G401.6 (cell line): Measurements from ENCODE around the gene MMD2.
"Not testable (repeated sequence)": the region's sequence is repeated elsewhere in the genome, so short reads cannot be mapped to it uniquely, and the experiment has no call there.

Source experiments
- FAIRE-seq: peaks from 2 replicates; lab custom pipeline; 2012; peaks lifted over from hg19 to GRCh38; lab: Jason Lieb, UNC

MMD2 gene

DNA sequence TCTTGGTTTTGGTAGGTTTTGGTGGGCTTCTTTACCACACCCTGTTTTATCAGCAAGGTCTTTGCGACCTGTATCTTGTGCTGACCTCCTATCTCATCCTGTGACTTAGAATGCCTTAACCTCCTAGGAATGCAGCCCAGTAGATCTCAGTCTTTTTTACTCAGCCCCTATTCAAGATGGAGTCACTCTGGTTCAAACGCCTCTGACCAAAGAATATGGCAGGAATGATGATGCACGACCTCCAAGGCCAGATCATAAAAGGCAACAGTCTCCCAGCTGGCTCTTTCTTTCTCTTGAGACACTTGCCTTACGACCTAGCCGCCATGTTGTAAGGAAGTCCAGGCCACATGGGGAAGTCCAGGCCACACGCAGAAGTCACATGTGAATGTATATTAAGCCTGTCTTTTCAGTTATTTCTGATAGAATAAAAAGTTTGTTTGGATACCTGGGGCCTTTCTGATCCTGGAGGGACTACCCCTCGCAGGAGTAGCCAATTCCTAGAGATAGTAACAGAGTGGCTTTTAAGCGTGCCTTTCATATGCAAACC lies 65.0 kb downstream of the MMD2 start:
- FAIRE-seq, result no peak

GRCh38 chr7:4893188-4893587 lies 65.8 kb downstream of the MMD2 start:
- FAIRE-seq, result not testable (repeated sequence)

GRCh38 chr7:4891522-4891921 lies 67.5 kb downstream of the MMD2 start:
- not testable (repeated sequence) for FAIRE-seq

DNA sequence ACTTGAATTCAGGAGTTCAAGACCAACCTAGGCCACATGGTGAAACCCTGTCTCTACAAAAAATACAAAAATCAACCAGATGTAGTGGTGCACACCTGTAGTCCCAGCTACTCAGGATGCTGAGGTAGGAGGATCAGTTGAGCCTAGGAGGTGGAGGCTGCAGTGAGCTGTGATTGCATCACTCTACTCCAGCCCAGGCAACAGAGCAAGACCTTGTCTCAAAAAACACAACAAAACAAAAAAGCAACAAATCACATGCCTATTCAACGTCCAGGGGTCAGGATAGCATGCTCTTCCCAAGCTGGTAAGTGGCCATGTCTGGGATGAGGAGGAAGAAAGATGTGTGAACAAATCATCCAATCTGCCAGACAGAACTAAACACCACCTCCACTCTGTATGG lies 69.3 kb downstream of the MMD2 start:
- no peak for FAIRE-seq

DNA sequence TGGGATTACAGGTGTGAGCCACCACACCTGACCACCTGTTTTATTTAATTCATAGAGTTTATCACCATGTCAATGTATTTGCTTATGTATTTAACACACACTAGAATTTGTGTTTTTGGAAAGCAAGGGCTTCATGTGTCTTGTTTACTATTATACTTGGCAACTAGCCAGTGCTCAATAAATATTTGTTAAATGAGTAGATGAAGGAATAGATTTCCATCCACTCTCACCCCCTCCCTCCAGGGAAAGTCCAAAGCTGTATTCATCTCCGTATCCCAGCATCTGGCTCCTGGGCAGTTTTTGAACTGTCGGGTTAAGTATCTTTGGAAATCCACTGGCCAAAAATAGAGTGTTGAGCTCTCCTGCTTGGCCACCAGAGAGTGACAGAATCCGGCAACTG lies 70.8 kb downstream of the MMD2 start:
- no peak for FAIRE-seq

DNA sequence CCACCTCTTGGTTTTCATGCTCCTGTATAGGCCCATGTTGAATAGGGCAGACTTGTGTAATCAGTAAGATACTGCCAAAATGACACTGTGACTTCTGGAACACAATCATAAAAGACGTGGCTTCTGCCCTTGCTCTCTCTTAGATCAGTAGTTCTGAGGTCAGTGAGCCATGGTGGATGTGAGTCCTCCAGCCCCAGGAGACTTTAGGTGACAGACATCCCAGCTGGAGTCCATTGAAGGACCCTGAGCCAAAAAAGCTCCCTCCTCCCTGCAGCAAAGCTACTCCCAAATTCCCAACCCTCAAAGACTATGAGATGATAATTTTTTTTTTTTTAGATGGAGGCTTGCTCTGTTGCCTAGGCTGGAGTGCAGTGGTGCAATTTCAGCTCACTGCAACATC lies 72.3 kb downstream of the MMD2 start:
- no peak for FAIRE-seq

DNA sequence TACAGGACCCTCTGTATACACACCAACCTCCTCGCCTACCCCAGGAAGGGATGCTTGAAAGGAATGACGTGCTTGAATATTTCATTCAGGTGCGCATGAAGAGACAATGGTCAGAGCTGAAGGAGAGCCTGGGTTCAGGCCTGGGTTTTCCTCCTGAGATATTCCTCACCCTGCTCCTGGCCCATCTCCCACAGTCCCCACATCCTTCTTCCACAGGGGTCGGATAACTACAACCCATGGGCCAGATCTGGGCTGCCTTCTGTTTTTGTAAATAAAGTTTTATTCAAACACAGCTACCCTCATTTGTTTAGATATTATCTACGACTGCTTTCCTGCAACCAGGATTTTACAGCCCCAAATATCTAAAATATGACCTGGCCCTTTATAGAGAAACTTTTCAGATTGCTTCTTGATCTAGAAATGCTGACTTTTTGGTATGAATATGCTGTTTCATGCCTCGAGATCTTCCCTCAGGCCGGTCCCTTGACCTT lies 73.6 kb downstream of the MMD2 start:
- no peak for FAIRE-seq

DNA sequence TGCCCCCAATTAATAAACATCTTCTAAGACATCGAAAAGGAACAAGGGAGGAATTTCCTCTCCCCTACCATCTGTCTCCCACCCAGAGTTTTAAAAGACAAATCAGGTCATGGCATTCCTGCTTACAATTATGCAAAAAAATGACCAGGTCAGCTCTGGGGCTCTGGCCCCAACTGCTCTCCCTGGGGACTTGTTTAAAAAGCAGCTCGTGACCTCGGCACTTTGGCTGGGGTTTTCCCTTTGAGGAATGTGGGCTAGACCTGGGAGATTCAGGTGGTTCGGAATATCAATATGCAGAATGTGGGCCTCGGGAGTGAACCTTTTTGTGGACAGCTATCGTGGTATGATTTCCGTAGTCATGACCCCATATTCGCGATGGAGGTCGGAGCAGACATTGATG lies 74.8 kb downstream of the MMD2 start:
- no peak for FAIRE-seq

DNA sequence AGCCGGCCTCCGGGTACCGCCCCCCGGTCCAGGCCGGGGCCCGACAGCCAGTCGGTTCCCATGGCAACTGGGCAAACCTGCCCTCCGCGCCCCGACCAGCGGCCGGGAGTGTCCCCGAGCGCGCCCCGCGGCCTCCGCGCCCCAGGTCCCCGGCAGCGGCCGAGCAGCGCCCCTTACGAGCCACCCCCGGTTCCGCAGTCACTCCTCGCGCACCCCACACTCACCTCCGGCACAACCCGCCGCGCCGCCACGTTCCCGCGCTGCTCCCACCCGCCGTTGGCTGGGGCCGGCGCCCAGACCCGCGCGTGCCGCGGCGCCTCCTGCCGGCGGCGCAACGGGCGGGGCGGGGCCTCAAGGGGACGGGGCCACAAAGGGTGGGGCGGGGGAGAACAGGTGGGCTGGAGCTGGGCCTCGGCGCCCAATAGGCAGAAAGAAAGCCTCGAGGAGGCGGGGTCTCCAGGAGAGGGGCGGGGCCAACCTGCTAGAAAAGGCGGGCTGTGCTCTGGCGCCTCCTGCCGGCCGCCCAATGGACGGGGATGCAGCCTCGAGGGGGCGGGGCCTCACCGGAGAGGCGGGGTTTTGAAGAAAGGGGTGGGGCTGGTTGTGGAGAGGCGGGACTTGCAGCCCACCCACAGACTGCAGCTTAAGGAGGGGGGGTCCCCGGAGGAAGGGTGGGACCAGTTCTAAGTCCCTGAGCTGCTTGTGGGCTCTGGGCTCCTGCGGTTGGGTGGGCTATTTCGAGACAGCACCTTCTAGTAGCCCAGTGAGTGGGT lies 75.4 kb downstream of the MMD2 start, which contains the start of gene RADIL:
Gene RADIL (minus strand): TSS at position 345 of the 773 bp plus-strand sequence. CDS start 5,577 bp downstream, outside the sequence.
- peak; percentile 95 for FAIRE-seq

GRCh38 chr7:4883033-4883371 lies 76.0 kb downstream of the MMD2 start:
- no peak for FAIRE-seq

DNA sequence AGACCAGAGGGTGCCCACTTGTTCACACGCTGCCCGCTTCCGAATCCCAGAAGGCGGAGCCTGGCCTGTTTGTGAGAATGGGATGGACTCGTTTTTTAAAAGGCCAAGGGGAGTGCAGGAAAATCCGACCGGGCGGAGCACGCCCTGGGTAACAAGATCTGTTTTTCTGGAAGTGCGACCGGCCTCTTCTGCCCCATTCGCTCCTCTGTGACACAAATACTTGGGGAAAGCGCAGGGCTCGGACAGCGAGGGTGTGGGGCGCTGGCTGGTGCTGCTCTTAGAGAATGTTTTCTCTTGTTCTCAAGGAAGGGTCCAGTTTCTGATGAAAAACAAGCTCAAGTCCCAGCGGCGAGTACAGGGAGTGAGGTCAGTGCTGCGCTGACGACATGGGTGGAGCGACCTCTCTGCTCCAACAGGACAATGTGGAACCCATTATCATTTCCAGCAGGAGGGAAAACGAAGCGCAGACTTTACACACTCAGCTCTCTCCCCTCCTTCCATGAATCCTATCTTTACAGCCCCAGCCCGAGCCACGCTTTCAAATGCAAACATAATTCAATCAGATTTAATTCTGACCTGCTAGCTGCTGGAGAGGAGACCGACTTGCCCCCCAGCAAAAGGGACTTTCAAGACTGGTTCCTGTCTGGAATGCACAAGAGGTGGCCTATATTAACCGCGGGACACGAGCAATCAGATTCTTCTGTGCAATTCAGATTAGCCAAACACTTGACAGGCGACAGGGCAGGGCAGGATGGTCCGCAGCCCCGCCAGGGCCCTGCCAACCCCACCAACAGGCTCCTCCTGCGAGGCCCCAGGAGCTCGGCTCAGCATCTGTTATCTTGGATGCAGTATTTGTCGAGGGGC lies 76.6 kb downstream of the MMD2 start:
- no peak for FAIRE-seq

- FAIRE-seq, result no peak
Measured at GRCh38 chr7:4880218-4880617, 78.8 kb downstream of the MMD2 start.

DNA sequence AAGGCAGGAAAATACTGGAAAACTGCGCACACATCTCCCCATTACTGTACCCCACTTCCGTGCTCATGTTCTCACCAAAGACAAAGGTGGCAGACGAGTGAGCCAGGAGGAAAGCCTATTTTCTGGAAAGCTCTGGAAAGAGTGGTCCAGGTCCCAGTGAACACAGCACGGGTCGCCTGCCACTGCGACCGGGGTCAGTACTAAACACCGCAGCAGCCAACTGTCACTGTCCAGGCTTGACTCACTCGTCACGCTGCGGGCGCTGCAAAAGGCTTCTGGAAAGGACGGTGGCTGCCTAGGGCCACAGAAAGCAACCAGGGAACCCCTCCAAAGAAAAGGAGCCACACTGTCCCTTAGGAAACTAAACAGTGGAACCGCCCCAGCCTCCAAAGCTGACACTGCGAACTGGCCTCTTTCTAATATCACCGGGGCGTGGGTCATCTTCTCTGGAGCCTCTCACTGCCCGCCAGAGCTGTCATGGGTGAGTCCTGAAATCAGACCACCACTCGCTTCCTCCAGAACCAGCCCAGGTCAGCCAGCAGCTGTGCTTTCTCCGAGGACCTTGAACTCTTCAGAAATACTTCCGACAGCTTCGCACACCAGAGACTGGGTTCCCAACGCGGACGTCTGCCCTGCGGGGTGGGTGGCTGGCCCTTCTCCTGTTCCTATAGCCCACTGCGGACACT lies 79.4 kb downstream of the MMD2 start:
- no peak for FAIRE-seq

- FAIRE-seq, result no peak
Measured at GRCh38 chr7:4878336-4879335, 80.4 kb downstream of the MMD2 start.

- FAIRE-seq, result no peak
Measured at GRCh38 chr7:4876586-4876985, 82.4 kb downstream of the MMD2 start.

- no peak for FAIRE-seq
Measured at GRCh38 chr7:4875391-4875790, 83.6 kb downstream of the MMD2 start.

DNA sequence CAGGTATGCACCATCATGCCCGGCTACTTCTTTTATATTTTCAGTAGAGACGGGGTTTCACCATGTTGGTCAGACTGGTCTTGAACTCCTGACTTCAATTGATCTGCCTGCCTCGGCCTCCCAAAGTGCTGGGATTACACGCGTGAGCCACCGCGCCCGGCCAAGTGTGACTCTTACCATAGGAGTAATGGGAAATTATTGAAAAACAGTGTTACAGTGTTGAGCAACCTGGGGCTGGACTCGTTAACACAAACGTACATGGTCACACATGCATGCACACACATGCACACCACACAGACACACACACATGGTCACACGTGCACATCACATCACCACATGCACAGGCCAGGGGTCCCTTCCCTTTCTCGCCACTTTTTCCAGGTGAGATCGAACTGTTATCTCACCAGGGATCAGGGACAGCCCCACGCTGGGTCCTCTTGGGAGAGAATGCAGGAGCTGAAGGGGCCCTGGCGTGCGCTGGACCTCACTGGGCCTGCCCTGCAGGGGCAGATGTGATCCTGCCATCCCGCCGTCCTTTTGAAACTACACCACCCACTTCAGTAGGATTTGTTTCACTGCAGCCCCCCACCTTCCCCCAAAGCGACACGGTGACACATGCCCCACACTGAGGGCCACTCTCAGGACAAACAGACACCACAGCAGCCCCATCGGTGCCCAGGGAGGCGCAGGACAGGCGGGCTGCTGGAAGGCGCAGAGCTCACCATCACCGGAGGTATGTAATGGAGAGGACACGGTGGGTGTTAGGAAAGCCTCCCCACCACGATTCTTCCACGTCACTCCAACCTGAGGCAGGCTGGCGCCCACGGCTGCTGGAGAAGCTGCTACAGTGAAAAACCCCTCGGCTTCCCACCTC lies 85.7 kb downstream of the MMD2 start:
- FAIRE-seq, result no peak

GRCh38 chr7:4871930-4872675 lies 86.9 kb downstream of the MMD2 start:
- no peak for FAIRE-seq

DNA sequence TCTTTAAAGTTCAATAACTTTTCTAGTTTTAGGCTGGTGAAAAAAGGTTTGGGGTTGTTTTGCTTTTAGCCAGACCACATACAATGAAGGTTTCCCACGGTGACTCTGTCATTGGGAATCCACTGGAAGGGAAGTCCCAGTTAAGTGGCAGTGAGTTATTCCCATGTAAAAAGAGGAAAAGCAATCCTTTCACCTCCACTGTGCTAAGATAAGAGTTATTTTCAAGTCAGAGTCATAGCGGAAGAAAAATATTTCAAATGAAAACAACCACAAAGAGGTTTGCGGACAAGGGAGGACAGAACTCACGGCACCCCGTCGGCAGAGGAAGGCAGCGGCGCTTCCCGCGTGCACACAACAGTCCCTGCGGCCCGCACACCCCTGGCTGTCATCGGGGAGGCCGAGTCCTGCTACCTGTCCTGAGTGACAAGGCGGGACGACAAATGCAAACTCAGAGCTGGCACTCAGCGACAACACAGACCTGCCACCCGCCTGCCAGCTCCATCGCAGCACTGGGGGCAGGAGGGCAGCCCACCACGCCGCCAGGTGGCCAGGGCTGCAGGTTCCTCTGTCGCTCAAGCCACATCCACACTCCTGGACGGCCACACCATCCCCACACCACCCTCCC lies 87.8 kb downstream of the MMD2 start:
- FAIRE-seq, result no peak
